Stimulated activated CD8-positive, alpha-beta memory T cell treated with anti-CD3 and anti-CD28 coated beads, Interleukin-15, amount 100 ng/mL, for 24 hours (primary cell): ENCODE results near the gene SLC39A8.
"Not testable (repeated sequence)": the region's sequence is repeated elsewhere in the genome, so short reads cannot be mapped to it uniquely, and the experiment has no call there.

Experiments used
- DNase-seq: peaks from one replicate; pipeline ENCODE4 v3.0.0-alpha.2; 2020; ENCODE audit warnings: low read depth

SLC39A8 gene

DNA sequence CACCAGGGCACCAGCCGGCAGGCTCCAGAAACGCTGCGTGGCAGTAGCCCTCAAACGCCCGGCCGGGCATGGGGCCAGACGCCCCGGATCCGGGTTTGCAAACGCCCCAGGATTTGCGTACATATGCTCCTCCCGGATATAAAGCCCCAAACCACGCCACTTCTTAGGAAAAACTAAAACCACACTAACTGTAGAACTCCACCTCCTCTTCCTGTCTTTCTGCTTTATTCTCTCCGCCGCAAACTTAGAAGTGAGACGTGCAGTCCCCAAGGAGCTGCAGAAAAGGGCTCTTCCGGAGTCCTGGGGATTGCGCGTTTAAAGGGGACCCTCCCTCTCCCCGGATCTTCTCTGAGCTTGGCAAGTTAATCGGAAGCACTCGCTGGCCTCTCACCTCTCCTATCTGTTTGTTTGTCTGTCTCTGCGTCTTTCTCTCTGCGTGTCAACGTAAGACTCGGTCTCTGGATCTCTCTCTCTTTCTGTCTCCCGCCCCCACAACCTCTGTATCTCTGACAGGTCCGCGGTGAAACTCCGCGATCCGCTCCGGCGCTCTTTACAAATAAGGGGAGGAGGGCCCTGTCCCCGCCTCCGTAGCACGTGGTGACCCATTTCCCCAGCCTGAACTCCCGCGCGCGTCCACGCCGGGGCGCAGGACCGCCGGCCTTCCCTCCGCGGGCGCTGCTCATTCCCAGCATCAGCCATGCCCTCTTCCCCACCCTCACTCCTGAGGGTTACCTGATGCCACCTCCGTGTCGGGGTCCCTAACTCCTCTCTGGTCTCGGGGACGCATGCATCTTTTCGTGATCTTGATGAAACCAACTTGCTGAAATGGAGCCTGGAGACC is at the start of gene SLC39A8:
SLC39A8 (minus strand) TSS at position 529 of the 841 bp plus-strand sequence. CDS start 820 bp downstream, outside the sequence.
- peak; percentile 52 for DNase-seq

DNA sequence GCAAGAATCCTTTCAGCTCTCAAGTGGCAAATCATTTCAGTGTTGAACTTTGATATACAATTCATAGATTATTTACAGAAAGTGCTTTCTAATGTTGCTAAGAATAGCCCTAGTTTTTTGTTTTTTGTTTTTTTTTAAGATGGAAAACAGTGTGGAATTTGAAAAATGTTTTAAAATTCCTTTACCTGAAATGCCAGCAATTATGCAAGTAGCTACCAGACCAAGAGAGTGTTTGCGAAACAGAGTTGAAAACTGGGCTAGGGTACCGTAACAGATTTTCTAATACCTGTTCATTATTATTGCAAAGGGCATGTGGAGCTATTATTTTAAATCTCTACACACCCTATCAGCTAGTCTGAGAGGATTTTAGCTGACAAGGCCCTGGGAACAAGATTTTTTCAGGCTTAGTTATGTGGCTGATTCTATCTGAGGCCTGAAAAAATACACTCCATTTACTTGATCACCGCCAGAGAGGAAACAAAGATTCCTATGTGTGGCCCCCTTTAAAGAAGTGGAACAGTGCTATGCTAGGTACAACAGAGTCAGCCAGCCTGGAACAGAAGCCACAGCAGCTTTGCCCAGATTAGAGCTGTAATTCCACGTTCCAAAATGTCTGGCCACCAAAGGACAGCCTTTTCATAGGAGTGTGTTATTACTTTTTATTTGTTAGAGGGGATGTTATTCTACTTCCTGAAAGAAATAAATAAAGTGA is 46.9 kb upstream of the SLC39A8 start:
- DNase-seq: no peak

GRCh38 chr4:102390438-102390837 is 45.2 kb upstream of the SLC39A8 start:
- no peak for DNase-seq

DNA sequence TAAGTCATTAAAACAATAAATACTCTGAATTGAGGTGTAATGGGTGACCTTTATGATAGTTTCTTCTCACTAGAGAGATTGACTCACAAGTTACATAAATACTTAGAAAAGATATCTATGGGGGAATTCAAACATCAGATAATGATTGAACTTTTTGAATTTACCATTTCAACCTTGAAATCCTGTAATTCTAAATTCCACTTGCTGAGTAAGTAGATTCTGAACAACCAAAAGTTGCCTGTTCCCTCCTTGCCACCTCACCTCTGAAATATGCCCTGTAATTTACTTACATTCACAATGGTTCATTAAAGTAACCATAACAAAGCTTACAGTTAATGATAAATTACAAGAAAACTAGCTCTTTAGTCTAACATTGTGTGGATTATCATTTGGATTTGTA is 43.3 kb upstream of the SLC39A8 start:
- DNase-seq: no peak

DNA sequence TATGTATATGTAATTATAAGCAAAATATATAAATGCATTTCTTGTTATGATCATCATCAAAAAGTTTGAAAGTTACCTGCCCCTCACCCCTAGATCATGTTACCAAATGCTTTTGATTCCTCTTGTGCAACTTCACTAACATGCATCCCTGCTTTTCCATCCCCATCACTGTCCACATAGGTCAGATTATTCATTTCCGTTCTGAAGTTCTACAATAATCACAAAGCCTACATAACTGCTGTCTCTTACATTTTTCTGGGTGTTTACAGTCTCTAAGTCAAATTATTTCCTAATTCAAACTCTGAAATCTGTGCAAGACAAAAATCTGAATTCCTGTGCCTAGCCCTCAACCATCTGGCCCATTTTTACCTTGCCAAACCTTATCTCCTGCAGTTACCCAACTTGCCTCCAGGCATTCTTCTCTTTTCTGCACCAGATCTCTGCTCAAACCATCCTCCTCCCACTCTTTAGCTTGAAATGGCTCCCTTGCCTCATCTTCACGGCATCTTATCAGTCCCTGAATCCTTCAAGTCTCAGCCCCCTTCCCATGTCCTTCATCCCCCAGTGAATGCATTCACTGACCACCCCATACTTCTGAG is 42.4 kb upstream of the SLC39A8 start:
- DNase-seq: no peak

DNA sequence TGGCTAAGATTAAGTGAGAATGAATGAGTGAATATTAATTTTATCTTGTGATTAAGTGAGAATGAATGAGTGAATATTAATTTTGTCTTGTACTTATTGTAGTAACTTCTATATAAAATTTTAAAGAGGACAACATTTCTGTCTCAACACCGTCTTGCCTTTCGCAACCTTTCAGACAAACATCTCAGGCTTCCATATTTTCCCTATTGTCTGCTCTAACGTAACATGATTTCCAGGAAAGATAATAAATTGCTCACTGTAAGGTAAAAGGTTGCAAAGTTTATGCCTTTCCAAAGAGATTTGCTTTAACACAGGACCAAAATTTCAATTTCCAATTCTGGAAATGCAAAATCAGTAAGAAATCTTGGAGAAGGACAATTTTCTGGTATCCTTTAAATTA is 41.7 kb upstream of the SLC39A8 start:
- no peak for DNase-seq

GRCh38 chr4:102380253-102380652 is 35.0 kb upstream of the SLC39A8 start:
- not testable (repeated sequence) for DNase-seq

DNA sequence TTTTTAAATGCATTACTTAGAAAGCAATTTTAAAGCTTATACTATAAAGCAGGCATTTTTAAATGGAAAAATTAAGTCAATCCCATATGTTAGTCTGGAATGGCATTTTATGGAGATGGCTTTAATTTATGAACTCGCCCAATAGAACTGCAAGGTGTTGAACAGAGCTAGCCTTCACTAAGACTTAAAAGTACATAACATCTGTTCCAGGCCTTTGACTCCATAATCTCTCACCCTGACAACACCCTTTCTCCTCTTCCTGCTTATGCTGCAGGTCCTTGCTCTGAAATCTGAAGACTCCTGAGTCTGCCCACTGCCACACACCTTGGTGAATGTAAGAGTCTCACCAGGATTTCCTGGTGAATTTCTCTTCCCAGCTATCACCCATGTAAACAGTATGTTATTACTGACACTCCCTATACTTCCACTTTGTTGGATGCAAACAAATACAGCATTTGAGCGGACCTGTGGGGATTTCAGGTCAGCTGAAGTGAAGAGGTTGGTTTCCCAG is 17.7 kb upstream of the SLC39A8 start:
- no peak for DNase-seq

DNA sequence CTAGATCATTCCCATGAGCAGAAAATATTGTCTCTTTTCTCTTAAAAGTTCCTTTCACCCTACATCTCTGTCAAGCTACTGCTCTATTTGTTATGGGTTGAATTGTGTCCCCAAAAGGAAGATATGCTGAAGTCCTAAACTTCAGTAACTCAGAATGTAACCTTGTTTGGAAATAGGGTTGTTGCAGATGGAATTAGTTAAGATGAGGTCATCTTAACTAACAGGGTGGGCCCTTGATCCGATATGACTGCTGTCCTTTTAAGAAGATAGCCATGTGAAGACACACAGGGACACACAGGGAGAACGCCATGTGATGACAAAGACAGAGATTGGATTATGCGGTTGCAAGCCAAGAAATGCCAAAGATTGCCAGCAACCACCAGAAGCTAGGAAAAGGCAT is 12.8 kb upstream of the SLC39A8 start:
- no peak for DNase-seq

GRCh38 chr4:102357637-102358036 is 12.4 kb upstream of the SLC39A8 start:
- not testable (repeated sequence) for DNase-seq

DNA sequence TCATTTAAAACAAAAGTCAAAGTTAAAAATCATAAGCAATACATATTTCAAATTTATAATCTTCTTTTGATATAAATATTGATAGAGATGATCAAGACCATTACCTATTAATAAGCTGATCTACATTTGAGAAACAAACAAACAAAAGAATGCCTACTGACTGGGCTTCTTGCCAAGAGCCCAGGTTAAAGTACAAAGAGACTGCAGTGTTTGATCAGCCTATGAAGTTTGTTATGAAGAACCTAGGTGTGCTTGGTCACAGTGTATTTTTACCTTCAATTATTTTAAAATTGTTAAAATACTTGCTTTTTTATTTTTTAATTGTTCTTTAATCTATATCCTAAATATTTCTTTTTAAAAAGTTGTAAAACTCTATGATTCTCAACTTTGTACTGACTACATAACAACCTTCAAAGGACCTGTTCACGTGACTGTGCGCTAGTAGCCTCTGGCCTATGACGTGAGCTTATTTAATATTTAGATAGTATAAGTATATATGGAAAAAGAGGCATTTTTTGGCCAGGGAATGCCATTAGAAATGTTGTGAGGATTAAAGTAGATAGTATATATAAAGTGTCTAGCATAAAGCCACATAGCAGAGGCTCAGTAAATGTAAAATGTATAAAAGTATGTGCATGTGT is 11.4 kb upstream of the SLC39A8 start:
- DNase-seq: no peak

- DNase-seq: no peak
These were observed 10.5 kb upstream of the SLC39A8 start for GRCh38 chr4:102355748-102356147.

DNA sequence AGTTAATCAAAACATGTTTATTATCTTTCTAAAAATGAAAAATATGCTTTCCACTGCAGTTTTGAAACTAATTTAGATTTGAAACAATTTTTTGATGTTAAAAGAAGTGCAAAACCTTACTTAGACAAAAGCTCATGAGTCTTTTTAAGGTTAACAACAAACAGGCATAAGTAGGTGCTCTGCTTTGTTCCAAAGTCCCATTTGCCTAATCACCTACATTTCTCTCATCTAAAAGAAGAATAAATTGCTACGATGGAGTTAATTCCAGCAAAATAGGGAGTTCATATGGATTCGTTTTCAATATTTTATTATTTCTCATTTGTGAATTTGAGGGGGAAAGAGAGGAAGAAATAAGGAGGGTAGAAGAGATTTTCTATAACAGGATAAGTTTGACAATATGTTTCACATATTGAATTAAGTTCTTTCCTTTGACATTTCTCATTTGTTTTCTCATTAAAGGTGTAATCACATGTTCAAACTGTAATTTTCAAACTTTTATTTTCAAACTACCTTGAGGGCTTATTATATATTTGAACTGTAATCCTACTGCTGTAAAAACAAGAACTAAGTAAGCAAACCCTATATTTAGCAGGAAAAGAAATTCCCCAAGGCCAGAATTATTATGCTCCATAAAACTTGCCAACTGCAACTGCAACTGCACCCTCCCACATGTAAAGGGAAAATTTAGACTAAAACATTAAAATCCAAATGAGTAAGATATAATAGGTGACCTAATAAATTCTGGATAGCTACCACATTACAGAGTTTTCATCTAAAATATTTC is 9.6 kb upstream of the SLC39A8 start:
- no peak for DNase-seq

DNA sequence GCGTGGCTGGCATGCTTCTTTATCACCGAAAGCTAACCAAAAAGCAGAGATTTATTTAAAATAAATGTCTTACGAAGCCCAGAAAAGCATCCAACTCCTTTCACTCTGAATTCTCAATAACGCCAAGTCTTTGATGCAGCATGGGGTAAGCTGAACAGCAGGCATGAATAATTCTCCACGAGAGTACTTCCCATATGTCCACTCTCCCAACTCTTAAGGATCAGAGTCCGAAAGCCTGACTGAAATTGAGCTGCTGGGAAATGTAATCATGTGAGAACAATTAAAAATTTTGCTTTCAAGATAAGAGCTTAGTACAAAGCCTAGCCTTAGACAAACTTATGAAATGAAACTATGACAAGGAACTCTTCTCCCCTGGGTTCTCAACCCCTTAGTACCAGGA is 7.5 kb upstream of the SLC39A8 start:
- no peak for DNase-seq

GRCh38 chr4:102350634-102351033 is 5.4 kb upstream of the SLC39A8 start:
- DNase-seq: no peak

- DNase-seq: no peak
These were observed 3.4 kb upstream of the SLC39A8 start for GRCh38 chr4:102348701-102349100.

DNA sequence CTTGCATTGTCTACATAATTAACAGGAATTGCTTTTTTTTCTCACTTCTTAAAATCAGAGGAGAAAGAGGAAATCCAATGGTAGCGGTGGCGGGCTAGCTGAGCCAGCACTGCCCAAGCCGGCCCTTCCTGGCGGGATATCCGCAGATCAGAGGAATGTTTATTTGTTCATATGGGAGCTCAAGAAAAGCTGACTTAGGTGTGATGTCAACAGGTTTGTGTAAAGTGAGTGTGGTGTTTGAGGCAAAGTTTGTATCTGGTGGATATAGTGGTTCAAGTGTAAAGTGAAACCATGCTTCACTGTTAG is 466 bp upstream of the SLC39A8 start:
- DNase-seq: no peak

- DNase-seq: peak; percentile 42
These were observed 745 bp downstream of the SLC39A8 start for GRCh38 chr4:102344520-102344953.

DNA sequence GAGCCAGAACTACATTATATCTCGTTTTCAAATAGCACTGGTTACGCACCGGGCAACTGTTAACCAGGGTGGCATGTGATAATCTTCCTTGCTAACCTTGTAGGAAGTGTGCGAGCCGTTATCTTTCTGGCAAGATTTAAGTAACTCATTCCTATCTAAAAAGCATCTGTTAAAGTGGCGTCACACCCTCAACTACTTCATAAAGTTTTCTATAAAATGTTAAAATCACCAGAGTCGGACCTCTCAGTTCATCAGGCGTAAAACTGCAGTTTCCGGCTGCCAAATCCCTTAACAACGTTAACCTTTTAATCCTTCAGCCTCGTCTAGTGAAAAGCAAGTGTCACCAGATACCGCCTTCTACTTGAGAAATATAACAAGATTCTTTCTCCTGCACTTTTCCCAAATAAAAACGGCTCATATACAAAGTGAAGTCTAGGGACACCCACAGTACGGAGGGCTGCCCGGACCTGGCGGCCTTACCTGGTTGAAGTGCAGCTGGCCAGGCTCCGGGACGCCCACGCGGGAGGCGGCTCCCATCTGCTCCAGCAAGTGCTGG is 1.2 kb downstream of the SLC39A8 start:
- DNase-seq: no peak

DNA sequence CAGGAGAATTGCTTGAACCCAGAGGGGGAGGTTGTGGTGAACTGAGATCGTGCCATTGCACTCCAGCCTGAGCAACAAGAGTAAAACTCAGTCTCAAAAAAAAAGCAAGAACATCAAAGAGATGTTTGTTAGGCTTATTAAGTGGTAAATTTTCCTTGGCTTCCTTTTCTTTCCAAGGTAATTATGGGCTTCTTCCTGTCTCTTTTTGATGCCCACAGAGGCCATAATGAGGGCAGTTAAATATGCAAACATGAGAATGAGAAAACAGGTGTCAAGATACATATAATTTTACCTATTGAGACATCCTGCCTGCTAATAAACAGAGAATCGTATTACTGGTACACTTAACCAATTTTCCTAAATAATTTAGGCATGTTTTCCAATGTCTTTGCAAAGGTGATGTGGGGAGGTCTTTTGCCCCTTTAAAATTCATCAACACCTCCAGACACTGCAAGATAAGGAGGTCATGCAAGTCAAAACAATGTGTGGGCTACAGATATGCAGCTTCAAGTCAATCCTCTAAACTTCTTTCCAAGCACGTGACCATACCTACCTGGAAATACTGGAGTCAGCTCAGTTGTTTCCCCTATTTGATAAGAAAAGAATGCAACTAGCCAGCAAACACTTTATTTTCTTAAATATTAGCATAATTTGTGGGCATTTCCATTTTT is 2.7 kb downstream of the SLC39A8 start:
- no peak for DNase-seq

DNA sequence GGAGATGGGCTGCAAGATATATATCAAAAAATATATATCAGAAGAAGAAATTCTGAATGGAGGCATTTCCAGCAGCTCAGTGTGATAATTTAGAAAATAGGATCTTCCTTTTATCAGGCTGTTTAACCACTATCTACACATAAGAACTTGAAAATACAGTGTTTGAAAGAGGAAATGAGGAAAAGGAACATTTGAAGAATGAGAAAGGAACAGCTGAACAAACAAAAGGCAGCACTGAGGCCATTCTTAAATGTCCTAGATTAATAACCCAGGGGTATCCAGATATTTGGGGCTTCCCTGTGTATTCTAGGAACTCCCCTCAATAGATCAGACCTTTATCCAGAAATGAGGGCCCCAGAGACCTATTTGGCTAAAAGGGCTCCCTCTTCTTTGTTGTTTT is 4.1 kb downstream of the SLC39A8 start:
- DNase-seq: no peak
